ENCODE data around the gene SLC38A8. TPM values are rescaled to one million over a fixed set of nuclear protein-coding genes. Genes with fewer than 3 reads are reported as not detected.

SLC38A8 gene
- total and polyA plus RNA-seq, 4 donors, result 1.2 TPM; not detected in 3

GRCh38 chr16:84014570-84015327 lies 27.8 kb downstream of the SLC38A8 start:
- no peak overlapping the region for H3K27ac ChIP-seq (ENCODE audit: low read depth in 1 of 2, low read length in 1 of 2)
- no peaks in the 10 kb centered on the region for H3K36me3 ChIP-seq (ENCODE audit: control insufficient read depth in 4 of 4, insufficient read depth in 4 of 4, low read length in 4 of 4)
- no peak overlapping the region for H3K4me3 ChIP-seq
- H3K27me3 ChIP-seq (ENCODE audit: control insufficient read depth in 3 of 3, insufficient read depth in 3 of 3, low read length in 2 of 3), result no peaks in the 10 kb centered on the region
- 69 to 74% methylated on average over 14 of the region's 14 CpGs for WGBS, 2 donors
- no peak for TF ChIP-seq CTCF (IDR thresholded peaks at IDR 0.05; ENCODE audit: control extremely low read depth, extremely low read depth)
- H3K9me3 ChIP-seq (ENCODE audit: control insufficient read depth in 4 of 4, insufficient read depth in 3 of 4, low read length in 3 of 4), result peaks cover 0 to 4% (median 0%) of the 10 kb centered on the region in 4 donors
- no peak overlapping the region for H3K9ac ChIP-seq (ENCODE audit: insufficient read depth in 1 of 2, low read length in 2 of 2)
- DNase-seq (no peak), ATAC-seq (ENCODE audit: insufficient read depth, low FRiP score) (no peak)
- H3K4me1 ChIP-seq (ENCODE audit: control insufficient read depth in 5 of 5, insufficient read depth in 5 of 5, low read length in 5 of 5), result no peaks in the 10 kb centered on the region

GRCh38 chr16:84013787-84014569 lies 28.6 kb downstream of the SLC38A8 start:
- WGBS, 2 donors, result 11 to 15% methylated on average over 13 to 14 of the region's 14 CpGs

GRCh38 chr16:84009282-84009681 lies 33.3 kb downstream of the SLC38A8 start:
- ATAC-seq (ENCODE audit: insufficient read depth, low FRiP score) (no peak), DNase-seq (no peak)
- H3K27me3 ChIP-seq (ENCODE audit: control insufficient read depth in 3 of 3, insufficient read depth in 3 of 3, low read length in 2 of 3), result no peaks in the 10 kb centered on the region
- H3K9me3 ChIP-seq (ENCODE audit: control insufficient read depth in 4 of 4, insufficient read depth in 3 of 4, low read length in 3 of 4), result peaks cover 0 to 6% (median 0%) of the 10 kb centered on the region in 4 donors
- H3K4me1 ChIP-seq (ENCODE audit: control insufficient read depth in 5 of 5, insufficient read depth in 5 of 5, low read length in 5 of 5), result no peaks in the 10 kb centered on the region
- no peaks in the 10 kb centered on the region for H3K36me3 ChIP-seq (ENCODE audit: control insufficient read depth in 4 of 4, insufficient read depth in 4 of 4, low read length in 4 of 4)
- no peak for TF ChIP-seq CTCF (IDR thresholded peaks at IDR 0.05; ENCODE audit: control extremely low read depth, extremely low read depth)
- H3K27ac ChIP-seq (ENCODE audit: low read depth in 1 of 2, low read length in 1 of 2), result no peak overlapping the region
- H3K4me3 ChIP-seq, result no peak overlapping the region
- WGBS, 2 donors, result 89% methylated on average over 6 of the region's 6 CpGs
- no peak overlapping the region for H3K9ac ChIP-seq (ENCODE audit: insufficient read depth in 1 of 2, low read length in 2 of 2)

More at GRCh38 chr16:84013787-84014569, 28.6 kb downstream of the SLC38A8 start:
- no peaks in the 10 kb centered on the region for H3K36me3 ChIP-seq (ENCODE audit: control insufficient read depth in 4 of 4, insufficient read depth in 4 of 4, low read length in 4 of 4)
- H3K4me3 ChIP-seq, result no peak overlapping the region
- no peak overlapping the region for H3K27ac ChIP-seq (ENCODE audit: low read depth in 1 of 2, low read length in 1 of 2)
- no peaks in the 10 kb centered on the region for H3K4me1 ChIP-seq (ENCODE audit: control insufficient read depth in 5 of 5, insufficient read depth in 5 of 5, low read length in 5 of 5)
- no peak for TF ChIP-seq CTCF (IDR thresholded peaks at IDR 0.05; ENCODE audit: control extremely low read depth, extremely low read depth)
- H3K27me3 ChIP-seq (ENCODE audit: control insufficient read depth in 3 of 3, insufficient read depth in 3 of 3, low read length in 2 of 3), result no peaks in the 10 kb centered on the region
- ATAC-seq (ENCODE audit: insufficient read depth, low FRiP score), result peak; percentile 88
- H3K9ac ChIP-seq (ENCODE audit: insufficient read depth in 1 of 2, low read length in 2 of 2), result no peak overlapping the region
- DNase-seq, result peak; percentile 36 to 72 (median 49)
- H3K9me3 ChIP-seq (ENCODE audit: control insufficient read depth in 4 of 4, insufficient read depth in 3 of 4, low read length in 3 of 4), result peaks cover 0 to 3% (median 1%) of the 10 kb centered on the region in 4 donors

Data from lung (tissue), 12 donors.